NCI-H2107 treated with DMSO at 0.1 percent for 48 hours (cell line): ENCODE results near the gene ATG16L1.

Experiments
- DNase-seq: peaks from one replicate; lab custom pipeline; 2025; ENCODE audit not compliant: unreplicated experiment; lab: John Stamatoyannopoulos, UW

ATG16L1 gene

GRCh38 chr2:233226511-233227031, 24.9 kb upstream of the ATG16L1 start:
- no peak for DNase-seq

- DNase-seq: no peak
These were observed 24.0 kb upstream of the ATG16L1 start for GRCh38 chr2:233227346-233227978.

- DNase-seq: no peak
These were observed 23.1 kb upstream of the ATG16L1 start for GRCh38 chr2:233228376-233228775.

- no peak for DNase-seq
These were observed 17.7 kb upstream of the ATG16L1 start for GRCh38 chr2:233233618-233234230.

GRCh38 chr2:233234264-233234663, 17.2 kb upstream of the ATG16L1 start:
- no peak for DNase-seq

GRCh38 chr2:233234996-233235395, 16.5 kb upstream of the ATG16L1 start:
- no peak for DNase-seq

GRCh38 chr2:233235977-233236376, 15.5 kb upstream of the ATG16L1 start:
- DNase-seq: no peak

GRCh38 chr2:233236820-233237589, 14.5 kb upstream of the ATG16L1 start:
- no peak for DNase-seq

GRCh38 chr2:233240897-233241296, 10.6 kb upstream of the ATG16L1 start:
- no peak for DNase-seq

- no peak for DNase-seq
These were observed 9.7 kb upstream of the ATG16L1 start for GRCh38 chr2:233241803-233242202.

GRCh38 chr2:233242231-233242927, 9.1 kb upstream of the ATG16L1 start:
- no peak for DNase-seq

GRCh38 chr2:233243348-233243747, 8.1 kb upstream of the ATG16L1 start:
- DNase-seq: no peak

- DNase-seq: no peak
These were observed 6.7 kb upstream of the ATG16L1 start for GRCh38 chr2:233244818-233245217.

- no peak for DNase-seq
These were observed 6.1 kb upstream of the ATG16L1 start for GRCh38 chr2:233245406-233245805.

- DNase-seq: no peak
These were observed 4.4 kb upstream of the ATG16L1 start for GRCh38 chr2:233247116-233247515.

GRCh38 chr2:233247744-233248143, 3.7 kb upstream of the ATG16L1 start:
- no peak for DNase-seq

- DNase-seq: no peak
These were observed 2.5 kb upstream of the ATG16L1 start for GRCh38 chr2:233248999-233249398.

GRCh38 chr2:233250568-233250967, 905 bp upstream of the ATG16L1 start:
- no peak for DNase-seq

GRCh38 chr2:233250985-233251305, 528 bp upstream of the ATG16L1 start:
- DNase-seq: no peak

GRCh38 chr2:233252227-233252626, 754 bp downstream of the ATG16L1 start:
- DNase-seq: peak; percentile 0

GRCh38 chr2:233255151-233255550, 3.7 kb downstream of the ATG16L1 start:
- DNase-seq: no peak

GRCh38 chr2:233256048-233256447, 4.6 kb downstream of the ATG16L1 start:
- no peak for DNase-seq
